HG03097 (cell line): ENCODE results near the gene DPAGT1.
"Not testable (repeated sequence)": the region's sequence is repeated elsewhere in the genome, so short reads cannot be mapped to it uniquely, and the experiment has no call there.

Experiments
- ATAC-seq: cut with Tn5 transposase; IDR thresholded peaks from one replicate; pipeline ENCODE4 v1.9.1; 2021; ENCODE audit not compliant: unreplicated experiment, low FRiP score

The DPAGT1 gene

GRCh38 chr11:119062779-119063178, 38.9 kb downstream of the DPAGT1 start:
- ATAC-seq, result no peak

GRCh38 chr11:119061256-119061655, 40.4 kb downstream of the DPAGT1 start:
- ATAC-seq, result no peak

GRCh38 chr11:119059128-119059527, 42.5 kb downstream of the DPAGT1 start:
- ATAC-seq, result not testable (repeated sequence)

GRCh38 chr11:119057000-119057769, 44.5 kb downstream of the DPAGT1 start, which contains the start of gene HYOU1:
HYOU1 (minus strand) TSS chr11:119057205; CDS start chr11:119056160, 1,045 bp downstream.
- peak; percentile 91 for ATAC-seq

- ATAC-seq, result peak; percentile 0
Measured at GRCh38 chr11:119056421-119056999, 45.1 kb downstream of the DPAGT1 start.

- no peak for ATAC-seq
Measured at GRCh38 chr11:119055901-119056300, 45.8 kb downstream of the DPAGT1 start.

- ATAC-seq, result no peak
Measured at GRCh38 chr11:119054418-119054817, 47.2 kb downstream of the DPAGT1 start.

GRCh38 chr11:119052163-119052814, 49.4 kb downstream of the DPAGT1 start:
- ATAC-seq, result no peak

- no peak for ATAC-seq
Measured at GRCh38 chr11:119051440-119052162, 50.1 kb downstream of the DPAGT1 start.

GRCh38 chr11:119049081-119049480, 52.6 kb downstream of the DPAGT1 start:
- no peak for ATAC-seq

- no peak for ATAC-seq
Measured at GRCh38 chr11:119048644-119049043, 53.0 kb downstream of the DPAGT1 start.

- no peak for ATAC-seq
Measured at GRCh38 chr11:119047205-119047604, 54.4 kb downstream of the DPAGT1 start.
